HepG2 (cell line): ENCODE results near the gene PEMT. TPM values are rescaled to one million over a fixed set of nuclear protein-coding genes. Genes with fewer than 3 reads are reported as not detected.

Experiments used
- ARID4A ChIP-seq: sonication (generic); formaldehyde crosslinking; IDR thresholded peaks from 2 replicates; pipeline ENCODE4 v1.5.0; 2020; ENCODE audit warnings: mild to moderate bottlenecking, missing genetic modification reagents, borderline replicate concordance
- CCDC6 ChIP-seq: sonication (generic); formaldehyde crosslinking; IDR thresholded peaks from 2 replicates; pipeline ENCODE4 v1.8.1; 2022; ENCODE audit warnings: mild to moderate bottlenecking, missing genetic modification reagents, moderate library complexity
- FOXP1 ChIP-seq, 2 experiments: fragments of 450-650 bp in 1 of 2; IDR thresholded peaks; 2 replicates each; pipeline ENCODE4 v1.6.1; 2017 to 2018; ENCODE audit warnings: antibody characterized with exemption in 1 of 2
- GABPA ChIP-seq, 2 experiments: IDR thresholded peaks; 2 replicates each; pipeline ENCODE4 v1.6.1; 2011 to 2016; ENCODE audit warnings: low read depth in 2 of 2, low read length in 1 of 2, missing biosample characterization in 1 of 2, missing genetic modification characterization in 1 of 2
- GATAD2A ChIP-seq: IDR thresholded peaks from 2 replicates; pipeline ENCODE4 v1.6.1; 2016
- HDAC1 ChIP-seq: sonication (generic); formaldehyde crosslinking; IDR thresholded peaks from 2 replicates; pipeline ENCODE4 v1.5.1; 2020; ENCODE audit warnings: mild to moderate bottlenecking, missing genetic modification reagents
- KIAA2018 ChIP-seq: sonication (generic); formaldehyde crosslinking; IDR thresholded peaks from 2 replicates; pipeline ENCODE4 v1.5.0; 2020; ENCODE audit warnings: mild to moderate bottlenecking, missing genetic modification reagents, borderline replicate concordance
- POLR2G ChIP-seq: fragments of 200-400 bp; formaldehyde crosslinking; IDR thresholded peaks from 2 replicates; pipeline ENCODE4 v1.6.1; 2018; ENCODE audit warnings: mild to moderate bottlenecking, low read depth, low read length, moderate library complexity
- XRCC5 ChIP-seq: fragments of 200-400 bp; formaldehyde crosslinking; optimal IDR thresholded peaks from 2 replicates; pipeline ENCODE3; 2017; ENCODE audit warnings: mild to moderate bottlenecking, low read length
- ZFY ChIP-seq: sonication (generic); formaldehyde crosslinking; IDR thresholded peaks from 2 replicates; pipeline ENCODE4 v1.4.0; 2020; ENCODE audit warnings: missing genetic modification reagents
- ZMYM3 ChIP-seq: sonication (generic); formaldehyde crosslinking; IDR thresholded peaks from 2 replicates; pipeline ENCODE4 v1.5.1; 2020; ENCODE audit warnings: mild to moderate bottlenecking, missing genetic modification reagents
- ZNF10 ChIP-seq: sonication (generic); formaldehyde crosslinking; IDR thresholded peaks from 2 replicates; pipeline ENCODE4 v1.4.0; 2020; ENCODE audit warnings: mild to moderate bottlenecking, low read depth, missing genetic modification reagents, borderline replicate concordance
- ZNF12 ChIP-seq: sonication (generic); formaldehyde crosslinking; IDR thresholded peaks from 2 replicates; pipeline ENCODE4 v1.5.0; 2020; ENCODE audit warnings: missing genetic modification reagents
- ZNF367 ChIP-seq: sonication (generic); formaldehyde crosslinking; IDR thresholded peaks from 2 replicates; pipeline ENCODE4 v1.4.0; 2020; ENCODE audit warnings: missing genetic modification reagents, borderline replicate concordance
- ZNF775 ChIP-seq: sonication (generic); formaldehyde crosslinking; IDR thresholded peaks from 2 replicates; pipeline ENCODE4 v1.4.0; 2020; ENCODE audit warnings: missing genetic modification reagents, mild to moderate bottlenecking, moderate library complexity, borderline replicate concordance
- polyA plus RNA-seq, 8 experiments: library from polyadenylated mRNA; depleted of rRNA in 3 of 8; stranded (reverse) in 7 of 8; unstranded in 1 of 8; fragments of >200 nt; fragmentation: Illumina TruSeq in 4 of 8; extraction: Trizol in 4 of 8; gene quantifications; 2 replicates each; pipeline versions ENCODE4 v1.2.1 to v1.2.3, GENCODE V29; 2011 to 2016; ENCODE audit warnings: low read depth in 4 of 8, missing spikeins in 1 of 8, mixed read lengths in 1 of 8; ENCODE audit not compliant: insufficient read depth in 1 of 8
- total RNA-seq, 5 experiments: library from RNA; depleted of rRNA; stranded (reverse); fragments of >200 nt; fragmentation: Illumina TruSeq; extraction: Trizol; gene quantifications; 2 replicates each; pipeline ENCODE4 v1.2.3, GENCODE V29; 2016; ENCODE audit warnings: low read depth in 1 of 5

Gene PEMT
- total and polyA plus RNA-seq, 2 of the 13 experiments (the other 11 are each of a cell fraction or from before 2014, with no cell fraction given), result 31.7 to 43.6 TPM

GRCh38 chr17:17462048-17462824 lies 129.3 kb downstream of the PEMT start (continued):
- TF ChIP-seq KIAA2018 (no peak), POLR2G (no peak), HDAC1 (CRISPR knock-in tag) (peak; percentile 74), ARID4A (CRISPR knock-in tag) (peak; percentile 46; the same call in 1 of the 2 replicates), FOXP1 (IDR thresholded peaks at IDR 0.05) (no peak), FOXP1 (CRISPR knock-in tag; IDR thresholded peaks at IDR 0.05) (peak; percentile 87), XRCC5 (no peak), ZMYM3 (peak; percentile 80), ZNF367 (CRISPR knock-in tag) (no peak), GATAD2A (CRISPR knock-in tag) (peak; percentile 66), ZNF10 (no peak), ZNF12 (no peak), CCDC6 (CRISPR knock-in tag) (no peak; the same call in 1 of the 2 replicates), ZFY (no peak), GABPA (IDR thresholded peaks at IDR 0.05; ENCODE audit: low read depth, low read length) (no peak), GABPA (CRISPR knock-in tag; IDR thresholded peaks at IDR 0.05; ENCODE audit: low read depth) (peak; percentile 50), ZNF775 (no peak)
